ENCODE results near the gene SGSM2.

SGSM2 gene

DNA sequence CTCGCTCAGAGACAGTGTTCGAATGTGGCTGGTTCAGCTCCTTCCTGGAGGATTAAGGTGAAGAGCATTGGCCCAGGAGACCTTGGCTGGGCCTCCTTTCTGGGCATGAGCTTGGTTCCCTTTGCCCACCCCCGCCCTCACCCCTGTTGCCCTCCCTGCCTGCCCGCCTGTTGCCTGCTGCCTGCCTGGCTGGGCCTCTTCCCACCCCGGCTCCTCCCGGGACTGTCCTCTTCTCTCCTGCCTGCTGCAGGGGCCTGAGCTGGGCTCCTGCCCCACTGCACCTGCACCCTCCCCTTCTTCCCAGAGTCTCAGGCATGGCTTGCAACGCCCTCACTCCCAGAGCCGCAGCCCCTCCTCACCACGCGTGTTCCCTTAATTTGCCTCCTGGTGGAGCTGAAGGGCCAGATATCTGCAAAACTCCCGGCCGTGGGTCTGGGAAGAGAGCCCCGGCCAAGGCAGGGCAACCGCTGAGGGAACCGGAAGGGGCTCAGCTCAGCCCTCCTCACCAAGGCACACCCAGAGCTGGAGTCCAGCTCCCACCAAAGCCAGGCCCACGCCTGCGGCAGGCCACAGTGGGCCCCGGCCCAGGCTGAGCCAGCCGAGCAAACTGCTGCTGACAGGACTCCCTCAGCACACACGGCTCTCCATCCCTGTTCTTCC is 32.4 kb downstream of the SGSM2 start:
- no peak for DNase-seq

DNA sequence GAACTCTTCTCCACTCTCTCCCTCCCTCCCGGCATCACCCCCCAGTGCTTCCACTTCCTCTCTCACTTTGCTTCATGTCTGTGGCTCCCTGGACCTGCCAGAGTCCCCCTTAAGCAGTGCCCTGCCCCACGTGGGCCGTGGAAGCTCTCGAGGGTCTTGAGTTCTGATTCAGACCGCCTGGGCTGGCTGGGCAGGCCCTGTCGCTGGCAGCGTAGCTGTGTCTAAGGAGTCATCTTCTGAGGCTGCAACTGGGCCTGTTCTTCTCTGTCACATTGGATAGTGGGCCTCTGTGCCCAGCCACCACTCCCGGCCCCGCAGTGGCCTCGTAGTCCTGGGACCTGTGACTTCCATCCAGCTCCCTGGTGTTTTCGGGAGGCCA is 32.9 kb downstream of the SGSM2 start:
- no peak for DNase-seq

DNA sequence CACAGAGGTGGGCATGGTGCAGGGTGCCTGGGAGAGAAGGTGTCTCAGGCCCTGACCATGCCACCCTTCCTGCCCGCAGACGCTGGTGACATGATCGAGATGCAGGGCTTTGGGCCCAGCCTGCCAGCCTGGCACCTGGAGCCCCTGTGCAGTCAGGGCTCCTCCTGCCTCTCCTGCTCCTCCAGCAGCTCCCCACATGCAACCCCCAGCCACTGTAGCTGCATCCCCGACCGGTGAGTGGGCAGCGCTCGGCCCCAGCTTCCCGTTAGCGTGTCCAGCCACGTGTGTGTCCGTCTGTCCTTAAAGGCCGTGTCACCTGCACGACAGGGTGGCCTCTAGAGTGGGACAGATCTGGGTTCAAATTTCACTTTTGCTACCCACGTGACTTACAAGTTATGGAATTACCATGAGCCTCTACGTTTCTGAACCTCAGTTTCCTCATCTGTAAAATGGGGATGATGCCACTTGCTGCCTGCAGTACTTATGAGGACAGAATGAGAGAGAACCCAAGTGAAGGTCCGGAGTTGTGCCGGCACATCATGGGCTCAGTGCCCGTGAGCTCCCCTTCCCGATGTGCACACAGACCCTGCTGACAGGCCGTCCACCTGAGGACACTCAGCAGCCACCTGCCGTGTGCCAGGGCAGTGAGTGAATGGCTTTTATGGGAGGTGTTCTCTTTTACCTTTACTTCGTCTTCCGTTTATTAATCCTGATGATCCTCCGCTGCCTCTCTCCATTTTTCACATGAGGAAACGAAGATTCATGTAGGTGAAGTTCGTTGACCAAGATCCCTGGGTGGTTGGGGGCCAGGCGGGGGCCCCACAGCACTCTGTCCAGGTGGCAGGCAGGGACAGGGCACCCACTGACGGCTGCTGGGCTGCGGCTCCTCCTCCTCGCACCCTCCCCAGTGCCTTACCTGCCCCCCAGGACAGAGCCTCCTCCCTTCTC is 34.2 kb downstream of the SGSM2 start:
- no peak for DNase-seq

DNA sequence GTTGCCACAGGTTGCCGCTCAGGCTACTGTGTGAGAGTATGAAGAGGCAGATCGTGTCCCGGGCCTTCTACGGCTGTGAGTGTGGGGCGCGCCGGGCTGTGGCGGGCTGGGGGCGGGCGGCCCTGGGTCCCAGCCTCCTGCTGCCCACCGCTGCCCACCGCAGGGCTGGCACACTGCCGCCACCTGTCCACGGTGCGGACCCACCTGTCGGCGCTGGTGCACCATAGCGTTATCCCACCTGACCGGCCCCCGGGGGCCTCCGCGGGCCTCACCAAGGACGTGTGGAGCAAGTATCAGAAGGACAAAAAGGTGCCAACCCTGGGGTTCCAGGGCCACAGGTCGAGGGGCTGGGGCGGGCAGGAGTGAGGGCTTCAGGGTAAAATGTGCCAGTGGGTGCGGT is 34.9 kb downstream of the SGSM2 start:
- no peak for DNase-seq

DNA sequence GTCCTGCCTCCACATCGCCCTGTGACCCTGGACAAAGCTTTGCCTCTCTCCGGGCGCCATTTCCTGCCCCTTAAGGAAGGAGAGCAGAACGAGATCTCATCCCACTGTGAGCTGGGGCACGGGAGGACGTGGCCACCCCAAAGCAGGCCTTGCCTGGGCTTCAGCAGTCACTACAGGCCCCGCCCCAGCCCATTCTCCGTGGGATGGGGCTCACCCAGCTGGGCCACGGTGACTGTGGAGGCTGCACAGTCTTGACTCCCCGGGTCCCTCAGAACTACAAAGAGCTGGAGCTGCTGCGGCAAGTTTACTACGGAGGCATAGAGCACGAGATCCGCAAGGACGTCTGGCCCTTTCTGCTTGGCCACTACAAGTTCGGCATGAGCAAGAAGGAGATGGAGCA is 35.4 kb downstream of the SGSM2 start:
- DNase-seq: no peak

DNA sequence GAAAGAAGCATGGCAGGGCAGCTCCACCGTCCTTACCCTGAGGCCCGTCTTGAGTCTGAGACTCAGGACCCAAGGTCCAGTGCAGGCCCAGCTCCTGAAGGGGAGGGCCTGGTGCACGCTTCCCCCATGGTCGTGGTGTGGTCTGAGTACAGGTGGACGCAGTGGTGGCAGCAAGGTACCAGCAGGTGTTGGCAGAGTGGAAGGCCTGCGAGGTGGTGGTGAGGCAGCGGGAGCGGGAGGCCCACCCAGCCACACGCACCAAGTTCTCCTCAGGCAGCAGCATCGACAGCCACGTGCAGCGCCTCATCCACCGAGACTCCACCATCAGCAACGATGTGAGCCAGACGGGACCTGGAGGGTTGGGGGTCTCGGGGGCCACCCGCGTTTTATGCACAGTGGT is 35.9 kb downstream of the SGSM2 start:
- DNase-seq: no peak

DNA sequence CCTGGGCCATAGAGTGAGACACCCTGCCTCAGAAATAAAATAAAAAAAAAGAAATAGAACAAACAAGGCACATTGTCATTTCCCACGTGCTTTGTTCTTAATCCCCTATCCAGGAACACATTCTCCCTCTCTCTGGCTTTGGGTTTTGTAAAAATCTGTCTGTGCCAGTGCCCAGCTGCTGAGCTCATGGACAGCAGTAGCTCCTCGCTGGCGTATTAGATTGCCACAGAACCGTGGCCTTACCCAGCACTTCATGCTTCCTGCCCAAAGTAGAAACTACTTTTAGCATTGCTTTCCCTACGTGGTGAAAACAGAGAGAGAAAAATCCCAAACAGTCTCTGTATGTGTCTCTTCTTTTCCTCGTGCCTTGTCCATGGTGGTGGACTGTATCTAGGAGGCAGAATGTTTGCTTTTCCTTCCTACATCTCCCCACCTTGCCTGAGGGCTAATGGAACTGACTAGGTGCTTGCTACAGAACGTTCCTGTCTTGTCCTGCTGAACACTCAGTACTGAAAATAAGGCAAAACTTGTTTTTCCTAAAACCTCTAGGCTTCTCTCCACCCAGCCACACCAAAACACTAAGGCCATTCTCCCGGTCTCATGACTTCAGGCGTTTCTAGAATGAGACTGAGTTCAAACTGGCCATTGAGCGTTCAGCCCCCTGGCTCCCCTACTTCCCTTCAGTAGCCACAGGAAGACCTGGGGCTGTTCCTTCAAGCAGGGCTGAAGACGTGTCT is 37.4 kb downstream of the SGSM2 start:
- DNase-seq: no peak

DNA sequence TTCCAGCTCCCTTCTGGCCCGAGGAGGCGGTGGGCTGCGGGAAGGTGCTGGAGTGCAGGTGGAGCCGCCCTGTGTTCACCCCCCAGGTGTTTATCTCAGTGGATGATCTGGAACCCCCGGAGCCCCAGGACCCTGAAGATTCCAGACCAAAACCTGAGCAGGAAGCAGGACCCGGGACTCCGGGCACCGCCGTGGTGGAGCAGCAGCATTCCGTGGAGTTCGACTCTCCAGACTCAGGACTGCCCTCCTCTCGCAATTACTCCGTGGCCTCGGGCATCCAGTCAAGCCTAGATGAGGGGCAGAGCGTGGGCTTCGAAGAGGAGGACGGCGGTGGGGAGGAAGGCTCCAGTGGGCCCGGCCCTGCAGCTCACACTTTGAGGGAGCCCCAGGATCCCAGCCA is 38.1 kb downstream of the SGSM2 start:
- DNase-seq: no peak

DNA sequence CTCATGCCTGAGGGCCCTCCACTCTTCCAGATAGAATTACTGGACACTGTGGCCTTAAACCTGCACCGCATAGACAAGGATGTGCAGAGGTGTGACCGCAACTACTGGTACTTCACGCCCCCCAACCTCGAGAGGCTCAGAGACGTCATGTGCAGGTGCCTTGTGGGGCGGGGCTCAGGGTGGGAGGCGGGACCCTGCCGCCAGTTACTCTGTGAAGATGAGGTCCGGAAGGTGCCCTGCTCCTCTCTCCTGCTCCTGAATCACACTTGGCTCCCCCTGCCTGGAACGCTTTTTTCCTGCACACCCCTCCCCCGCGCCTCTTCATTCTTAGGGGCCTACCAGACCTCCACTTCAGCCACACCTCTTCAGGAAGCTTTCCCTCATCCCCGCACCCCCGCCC is 38.8 kb downstream of the SGSM2 start:
- DNase-seq: no peak

DNA sequence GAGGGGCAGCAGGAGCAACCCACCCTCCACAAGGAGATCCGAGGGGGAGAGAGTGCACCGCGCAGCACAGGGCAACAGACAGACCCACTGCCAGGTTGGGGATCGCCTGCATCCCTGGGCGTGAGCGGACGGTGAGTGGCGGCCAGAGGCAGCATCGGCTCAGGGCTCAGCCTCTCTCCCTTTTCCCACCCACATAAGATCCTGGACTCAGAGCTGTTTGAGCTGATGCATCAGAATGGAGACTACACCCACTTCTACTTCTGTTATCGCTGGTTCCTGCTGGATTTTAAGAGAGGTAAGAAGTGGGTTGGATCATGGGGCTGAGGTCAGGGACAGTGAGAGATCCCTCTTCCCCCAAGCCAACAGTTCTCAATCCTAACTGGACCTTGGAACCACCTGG is 40.4 kb downstream of the SGSM2 start:
- no peak for DNase-seq

DNA sequence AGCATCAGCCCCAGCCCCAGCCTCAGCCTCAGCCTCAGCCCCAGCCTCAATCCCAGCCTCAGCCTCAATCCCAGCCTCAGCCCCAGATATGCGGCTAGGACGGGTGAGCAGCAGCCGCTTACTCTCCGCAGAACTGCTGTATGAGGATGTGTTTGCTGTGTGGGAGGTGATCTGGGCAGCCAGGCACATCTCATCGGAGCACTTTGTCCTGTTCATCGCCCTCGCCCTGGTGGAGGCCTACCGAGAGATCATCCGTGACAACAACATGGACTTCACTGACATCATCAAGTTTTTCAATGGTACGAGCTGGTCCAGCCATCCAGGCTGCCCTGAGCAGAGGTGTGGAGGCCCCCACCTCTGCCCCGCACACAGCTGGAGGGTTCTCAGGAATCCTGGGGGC is 41.6 kb downstream of the SGSM2 start:
- DNase-seq: no peak

DNA sequence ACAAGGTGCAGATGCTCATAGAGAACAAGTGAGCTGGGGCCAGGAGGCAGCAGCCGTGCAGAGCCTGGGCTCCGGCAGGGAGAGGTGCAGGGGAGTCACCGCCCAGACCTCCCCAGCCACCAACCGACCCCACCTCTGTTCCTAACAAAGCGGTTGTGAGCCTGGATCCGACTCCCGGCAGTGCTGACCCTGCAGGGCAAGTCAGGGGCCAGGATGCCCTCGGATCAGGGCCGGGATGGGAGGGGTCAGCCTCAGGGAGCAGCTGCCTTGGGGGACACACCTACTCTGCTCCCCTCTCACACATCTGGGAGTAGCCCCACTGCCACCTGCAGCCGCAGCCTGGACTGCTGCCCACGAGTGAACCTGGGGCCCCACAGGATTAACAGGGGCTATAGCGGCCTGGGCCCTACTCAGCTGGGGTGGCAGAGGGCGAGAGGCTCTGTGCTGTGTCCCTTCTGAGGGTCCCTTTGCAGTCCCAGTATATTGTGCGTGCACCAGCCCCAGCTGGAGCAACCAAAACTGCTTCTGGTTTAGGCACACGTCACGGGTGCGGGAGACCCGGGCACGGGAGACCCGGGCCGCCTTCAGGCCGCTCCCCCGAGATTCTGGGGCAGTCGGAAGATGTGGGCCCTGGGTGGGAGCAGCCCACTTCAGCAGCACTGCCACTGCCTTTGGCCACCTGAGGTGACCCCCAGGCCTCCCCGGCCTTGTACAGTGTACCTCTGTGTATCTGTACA is 42.4 kb downstream of the SGSM2 start:
- DNase-seq: no peak

DNA sequence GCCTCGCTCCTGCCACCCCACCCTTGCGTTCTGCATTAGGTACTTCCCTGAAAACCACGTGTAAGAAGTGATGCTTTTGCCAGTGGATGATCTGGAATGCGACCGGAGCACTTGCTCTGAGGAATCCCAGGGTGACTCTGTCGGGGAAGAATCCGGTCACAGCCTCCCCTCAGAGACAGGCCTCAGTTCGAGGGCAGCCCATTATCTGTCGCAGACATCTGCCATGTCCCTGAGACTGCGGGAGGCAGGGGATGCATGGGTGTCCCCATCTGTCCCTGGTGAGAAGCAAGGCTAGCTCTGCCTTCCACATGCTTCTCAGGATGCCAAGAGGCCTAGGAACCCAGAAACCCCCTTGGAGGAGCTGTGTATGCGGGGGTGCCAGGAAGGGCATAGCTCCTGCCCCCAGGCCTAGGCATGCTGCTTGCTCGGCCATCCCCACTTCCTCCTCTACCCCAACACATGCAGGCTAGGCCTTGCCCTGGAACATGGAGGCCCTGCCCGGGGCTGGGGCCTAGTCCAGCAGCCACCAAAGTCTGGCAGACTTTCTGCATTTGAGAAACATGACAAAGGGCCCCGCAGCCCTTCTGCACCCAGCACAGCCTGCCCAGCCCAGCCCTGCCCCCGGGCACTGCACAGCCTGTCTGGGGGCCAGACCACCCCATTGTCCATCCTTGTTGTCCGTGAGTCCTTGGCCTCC is 43.1 kb downstream of the SGSM2 start:
- no peak for DNase-seq

DNA sequence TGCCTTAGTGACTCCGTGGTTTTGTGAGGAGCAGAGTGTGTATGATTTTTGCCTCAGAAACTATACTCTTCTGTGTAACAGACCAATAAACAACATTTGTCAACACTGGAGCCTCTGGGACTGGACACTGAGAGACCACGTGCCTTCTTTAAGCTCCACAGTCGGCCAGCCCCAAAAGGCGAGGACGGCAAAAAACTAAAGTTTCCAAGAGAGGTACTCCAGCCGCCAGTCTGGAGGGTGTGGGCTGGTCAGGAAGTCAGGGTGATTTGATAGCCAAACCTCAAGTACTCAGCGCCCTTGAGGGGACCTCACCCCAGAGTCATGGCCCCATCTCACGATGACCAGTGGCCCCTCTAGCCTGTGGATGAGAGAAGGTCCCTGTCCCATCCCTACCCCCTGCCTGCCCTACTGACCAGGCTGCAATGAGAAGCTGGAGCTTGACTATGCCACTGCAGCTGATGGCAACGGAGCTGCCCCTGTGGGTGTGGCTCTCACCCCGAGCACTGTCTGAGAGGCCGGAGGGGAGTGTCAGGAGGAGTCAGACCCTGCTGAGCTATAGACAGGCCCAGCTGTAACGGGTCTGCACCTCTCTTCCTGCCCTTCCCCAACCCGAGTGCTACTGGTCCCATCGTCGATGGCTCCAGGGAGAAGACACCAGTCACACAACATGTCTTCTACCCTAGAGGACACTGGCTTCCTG is 43.8 kb downstream of the SGSM2 start:
- no peak for DNase-seq

DNA sequence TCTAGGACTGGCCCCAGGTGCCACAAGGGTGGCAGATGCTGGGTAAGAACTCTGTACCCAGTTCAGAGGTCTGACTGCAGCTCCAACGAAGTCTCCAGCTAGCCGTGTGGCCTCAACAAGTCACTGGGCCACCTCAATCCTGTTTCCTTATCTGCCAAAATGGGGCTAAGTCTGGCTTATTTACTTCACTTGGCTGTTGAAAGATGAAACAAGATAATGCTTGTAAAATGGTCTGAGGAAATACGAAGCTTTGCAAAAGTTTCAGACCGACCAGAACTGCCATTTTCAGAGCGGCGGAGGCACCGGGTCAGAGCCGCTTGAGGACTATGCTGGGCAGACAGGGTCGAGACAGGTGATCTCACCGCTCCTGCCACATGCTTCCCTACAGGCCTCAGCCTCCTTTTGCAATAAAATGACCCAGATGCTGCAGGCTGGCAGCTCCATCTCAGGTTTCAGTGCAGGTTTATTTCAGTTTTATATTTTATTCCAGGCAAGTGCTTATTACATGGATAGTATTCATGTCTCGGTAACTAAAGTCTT is 46.4 kb downstream of the SGSM2 start:
- no peak for DNase-seq

DNA sequence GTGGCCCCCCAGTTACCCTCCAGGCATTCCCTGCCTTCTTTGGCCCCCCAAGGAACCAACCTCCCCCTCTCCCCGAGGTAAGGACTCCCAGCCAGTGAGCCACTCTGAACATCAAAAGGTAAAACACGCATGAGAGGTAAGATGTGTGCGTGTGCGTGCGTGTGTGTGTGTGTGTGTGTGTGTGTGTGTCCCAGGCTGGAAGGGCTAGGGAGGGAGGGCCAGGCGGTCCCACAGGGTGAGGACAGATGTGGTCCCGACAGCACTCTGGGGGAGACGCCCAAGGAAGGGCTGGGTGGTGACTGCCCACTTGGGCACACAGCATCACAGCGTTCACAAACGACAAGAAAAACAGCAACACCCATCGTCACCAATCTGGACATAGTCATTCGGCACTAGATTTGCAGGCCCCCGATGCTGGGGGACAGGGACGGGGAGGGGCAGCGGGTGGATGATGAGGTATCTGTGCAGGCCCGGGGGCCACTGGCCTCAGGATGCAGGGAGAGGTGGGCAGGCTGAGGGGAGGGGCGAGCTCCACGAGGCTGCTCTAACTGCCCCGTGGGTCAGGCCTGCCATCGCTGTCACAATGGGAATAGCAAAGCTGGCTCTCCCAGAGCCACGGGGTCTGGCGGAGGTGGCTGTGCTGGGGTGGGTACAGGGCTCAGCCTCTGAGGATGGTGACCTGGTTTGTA is 47.3 kb downstream of the SGSM2 start:
- no peak for DNase-seq

DNA sequence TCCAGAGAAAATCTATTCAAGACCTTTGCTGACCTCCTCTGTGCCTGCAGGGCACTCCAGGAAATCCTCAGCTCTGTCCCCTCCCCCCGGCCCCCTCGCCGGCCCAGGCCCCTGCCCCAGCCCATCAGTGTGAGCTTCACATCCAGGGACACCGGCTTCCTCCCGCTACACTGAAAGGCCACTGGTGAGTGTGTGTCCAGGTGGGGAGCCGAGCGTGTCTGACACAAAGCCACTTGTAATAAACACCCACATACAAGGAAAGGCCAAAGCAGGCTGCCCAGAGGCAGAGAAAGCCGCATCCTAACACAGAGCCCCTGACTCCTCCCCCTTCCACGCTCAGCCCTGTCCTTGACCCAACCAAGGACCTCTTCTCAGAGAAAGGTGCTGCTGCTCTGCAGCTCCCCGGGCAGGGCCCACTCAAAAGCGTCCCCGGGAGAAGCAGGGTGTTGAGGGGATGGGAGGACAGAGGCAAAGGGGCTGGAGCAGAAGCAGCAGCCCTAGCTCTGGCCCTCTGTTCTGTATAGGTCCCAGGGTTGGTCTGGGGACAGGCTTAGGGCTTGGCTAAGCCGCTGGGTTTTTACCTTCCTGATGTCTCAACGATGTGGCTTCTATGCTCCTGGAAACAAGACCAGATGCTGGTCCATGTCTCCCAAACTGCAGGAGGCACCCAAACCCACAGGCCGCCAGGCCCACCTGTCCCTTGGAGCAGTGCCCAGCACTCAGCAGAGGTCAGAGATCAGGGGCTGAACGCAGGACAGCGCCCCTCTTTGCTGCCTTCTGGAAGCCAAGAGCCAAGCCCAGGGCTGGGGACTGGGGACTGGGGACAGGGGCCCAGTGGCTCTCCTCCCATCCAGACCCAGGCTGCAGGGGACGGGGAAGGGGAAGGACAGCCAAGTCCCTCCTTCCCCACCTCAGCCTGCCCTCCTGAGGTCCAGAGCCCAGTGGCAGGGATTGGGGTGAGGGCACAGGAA is 48.2 kb downstream of the SGSM2 start:
- DNase-seq: no peak

DNA sequence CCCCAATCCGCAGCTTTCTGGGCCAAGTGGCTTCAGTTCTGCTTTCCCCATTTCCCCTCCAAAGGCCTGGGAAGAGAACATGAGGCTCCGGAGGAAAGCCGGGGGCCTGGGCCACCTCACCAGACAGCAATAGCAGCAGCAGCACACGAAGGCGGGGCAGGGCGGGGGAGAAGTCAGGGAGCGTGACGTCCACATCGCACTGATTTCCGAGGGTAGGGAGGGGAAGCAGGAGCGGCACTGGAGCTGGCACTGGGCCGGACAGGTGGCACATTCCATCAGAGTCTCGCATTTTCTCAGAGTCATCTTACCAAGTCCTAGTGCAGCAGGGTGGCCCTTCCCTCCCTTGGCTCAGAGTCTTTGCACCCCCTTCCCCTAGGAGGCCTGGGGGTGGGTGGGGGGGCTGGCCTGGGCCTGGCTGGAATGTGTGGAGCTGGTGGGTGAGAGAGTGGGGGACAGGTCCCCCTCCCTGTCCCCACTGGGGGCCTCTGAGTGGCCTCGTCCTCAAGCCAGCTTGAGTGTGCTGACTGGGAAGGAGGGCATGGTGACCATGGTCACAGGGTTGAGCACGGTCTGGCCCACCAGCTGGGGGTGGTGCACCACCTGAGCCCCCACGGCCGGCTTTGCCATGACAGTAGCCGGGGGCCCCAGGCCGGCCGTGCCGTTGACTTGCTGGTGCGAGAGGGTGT is 49.2 kb downstream of the SGSM2 start:
- DNase-seq: no peak
